Panc1 (cell line): ENCODE data around the gene EHD1.

ENCODE experiments used
- CTCF ChIP-seq: fragments of 450-650 bp; IDR thresholded peaks from 2 replicates; pipeline ENCODE4 v1.5.1; 2017; ENCODE audit warnings: mild to moderate bottlenecking
- POLR2AphosphoS5 ChIP-seq: IDR thresholded peaks from 2 replicates; pipeline ENCODE4 v1.6.1; 2012; ENCODE audit warnings: mild to moderate bottlenecking, low read depth, low read length, moderate library complexity
- TF ChIP-seq, protein P1 (sequence below), 2 experiments: IDR thresholded peaks; 2 replicates each; pipeline ENCODE4 v1.6.1; 2011 to 2012; ENCODE audit warnings: low read depth in 2 of 2, control low read depth in 1 of 2, low read length in 1 of 2, mild to moderate bottlenecking in 1 of 2, moderate library complexity in 1 of 2; ENCODE audit not compliant: insufficient read depth in 1 of 2

DNA sequence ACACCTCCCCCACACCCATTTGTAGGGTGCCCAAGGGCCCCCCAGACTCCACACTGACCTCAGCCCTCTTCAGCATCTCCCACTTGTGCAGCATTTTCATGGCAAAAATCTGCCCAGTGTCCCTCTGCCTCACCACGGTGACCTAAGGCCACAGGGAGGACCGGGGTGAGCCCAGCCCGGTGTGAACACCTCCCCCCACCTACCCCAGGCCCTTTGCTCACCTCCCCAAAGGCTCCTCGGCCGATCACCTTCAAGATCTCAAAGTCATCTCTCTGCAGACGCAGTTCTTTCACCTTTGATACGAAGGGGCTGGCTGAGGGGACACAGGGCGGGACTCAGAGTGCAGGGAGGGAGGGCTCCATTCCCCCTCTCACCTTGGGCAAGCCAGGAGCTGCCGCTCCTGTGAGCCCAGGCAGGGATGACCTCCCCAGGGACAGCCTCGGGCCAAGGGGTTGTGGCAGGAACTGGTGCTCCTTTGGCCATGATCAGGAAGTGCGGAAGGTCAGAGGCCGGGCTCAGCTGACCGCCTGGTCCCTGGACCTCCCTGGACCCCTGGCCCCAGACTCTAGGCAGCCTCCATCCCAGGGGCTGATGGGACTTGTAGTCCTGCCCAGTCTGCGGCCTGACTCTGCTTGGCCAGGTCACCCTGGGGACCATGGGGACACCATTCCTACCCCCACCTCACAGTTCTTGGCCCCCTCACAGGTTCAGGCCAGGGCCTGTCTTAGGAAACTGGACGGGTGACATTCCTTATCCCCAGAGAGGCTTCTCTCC lies 36.6 kb downstream of the EHD1 start:
- TF ChIP-seq CTCF (no peak), POLR2AphosphoS5 (no peak)
- TF ChIP-seq, protein P1, sequence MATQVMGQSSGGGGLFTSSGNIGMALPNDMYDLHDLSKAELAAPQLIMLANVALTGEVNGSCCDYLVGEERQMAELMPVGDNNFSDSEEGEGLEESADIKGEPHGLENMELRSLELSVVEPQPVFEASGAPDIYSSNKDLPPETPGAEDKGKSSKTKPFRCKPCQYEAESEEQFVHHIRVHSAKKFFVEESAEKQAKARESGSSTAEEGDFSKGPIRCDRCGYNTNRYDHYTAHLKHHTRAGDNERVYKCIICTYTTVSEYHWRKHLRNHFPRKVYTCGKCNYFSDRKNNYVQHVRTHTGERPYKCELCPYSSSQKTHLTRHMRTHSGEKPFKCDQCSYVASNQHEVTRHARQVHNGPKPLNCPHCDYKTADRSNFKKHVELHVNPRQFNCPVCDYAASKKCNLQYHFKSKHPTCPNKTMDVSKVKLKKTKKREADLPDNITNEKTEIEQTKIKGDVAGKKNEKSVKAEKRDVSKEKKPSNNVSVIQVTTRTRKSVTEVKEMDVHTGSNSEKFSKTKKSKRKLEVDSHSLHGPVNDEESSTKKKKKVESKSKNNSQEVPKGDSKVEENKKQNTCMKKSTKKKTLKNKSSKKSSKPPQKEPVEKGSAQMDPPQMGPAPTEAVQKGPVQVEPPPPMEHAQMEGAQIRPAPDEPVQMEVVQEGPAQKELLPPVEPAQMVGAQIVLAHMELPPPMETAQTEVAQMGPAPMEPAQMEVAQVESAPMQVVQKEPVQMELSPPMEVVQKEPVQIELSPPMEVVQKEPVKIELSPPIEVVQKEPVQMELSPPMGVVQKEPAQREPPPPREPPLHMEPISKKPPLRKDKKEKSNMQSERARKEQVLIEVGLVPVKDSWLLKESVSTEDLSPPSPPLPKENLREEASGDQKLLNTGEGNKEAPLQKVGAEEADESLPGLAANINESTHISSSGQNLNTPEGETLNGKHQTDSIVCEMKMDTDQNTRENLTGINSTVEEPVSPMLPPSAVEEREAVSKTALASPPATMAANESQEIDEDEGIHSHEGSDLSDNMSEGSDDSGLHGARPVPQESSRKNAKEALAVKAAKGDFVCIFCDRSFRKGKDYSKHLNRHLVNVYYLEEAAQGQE (IDR thresholded peaks at IDR 0.05; ENCODE audit: insufficient read depth in 1 of 2, low read depth in 2 of 2, low read length in 1 of 2) = no peak
